ENCODE data around the gene MINDY4B.
"Not testable (repeated sequence)": the region's sequence is repeated elsewhere in the genome, so short reads cannot be mapped to it uniquely, and the experiment has no call there.

Gene MINDY4B

GRCh38 chr3:150875548-150875947, 29.7 kb downstream of the MINDY4B start:
- H3K4me1 ChIP-seq (ENCODE audit: insufficient read depth, low read length), result no peaks in the 10 kb centered on the region
- no peak overlapping the region for H3K9ac ChIP-seq (ENCODE audit: low read depth, low read length)
- no peak overlapping the region for H3K4me3 ChIP-seq (ENCODE audit: low read length)
- H3K27me3 ChIP-seq (ENCODE audit: insufficient read depth, low read length), result no peaks in the 10 kb centered on the region
- H3K9me3 ChIP-seq (ENCODE audit: insufficient read depth, low read depth, low read length), result no peaks in the 10 kb centered on the region
- WGBS, result 87% methylated on average over 2 of the region's 2 CpGs
- no peak overlapping the region for H3K27ac ChIP-seq (ENCODE audit: low read depth, low read length)
- H3K36me3 ChIP-seq (ENCODE audit: insufficient read depth, low read length), result no peaks in the 10 kb centered on the region

DNA sequence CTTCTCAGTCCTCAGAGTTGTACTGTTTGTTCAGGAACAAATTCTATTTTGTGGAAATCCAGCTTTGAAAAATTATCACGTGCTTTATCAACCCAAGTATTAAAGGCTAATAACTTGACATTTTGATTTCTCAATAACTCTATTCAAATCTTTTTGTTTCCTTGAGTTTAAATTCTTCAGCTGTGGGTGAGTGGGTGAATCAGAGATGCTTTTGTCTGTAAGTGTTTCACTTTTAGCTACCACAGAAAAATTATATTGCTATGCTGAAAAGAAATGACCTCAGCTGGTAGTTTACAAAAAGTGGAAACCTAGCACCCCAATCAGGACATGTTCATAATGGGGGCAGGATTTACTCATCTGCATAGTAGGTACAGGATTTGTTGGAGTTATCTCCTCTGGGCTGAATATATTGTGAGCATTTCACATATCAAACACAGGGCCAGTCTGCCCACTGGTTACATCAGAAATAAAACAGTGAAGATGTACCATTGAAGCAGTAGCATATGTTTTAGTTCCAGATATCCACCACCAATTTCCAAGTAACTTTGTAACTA, 30.5 kb downstream of the MINDY4B start:
- 89% methylated on average over 1 of the region's 1 CpG for whole genome bisulfite sequencing
- H3K27ac ChIP-seq (ENCODE audit: low read depth, low read length), result no peak overlapping the region
- no peaks in the 10 kb centered on the region for H3K27me3 ChIP-seq (ENCODE audit: insufficient read depth, low read length)
- no peak overlapping the region for H3K9ac ChIP-seq (ENCODE audit: low read depth, low read length)
- H3K4me1 ChIP-seq (ENCODE audit: insufficient read depth, low read length), result no peaks in the 10 kb centered on the region
- no peak overlapping the region for H3K4me3 ChIP-seq (ENCODE audit: low read length)
- H3K36me3 ChIP-seq (ENCODE audit: insufficient read depth, low read length), result no peaks in the 10 kb centered on the region
- no peaks in the 10 kb centered on the region for H3K9me3 ChIP-seq (ENCODE audit: insufficient read depth, low read depth, low read length)

- H3K4me1 ChIP-seq (ENCODE audit: insufficient read depth, low read length), result no peaks in the 10 kb centered on the region
- H3K4me3 ChIP-seq (ENCODE audit: low read length), result no peak overlapping the region
- no peaks in the 10 kb centered on the region for H3K9me3 ChIP-seq (ENCODE audit: insufficient read depth, low read depth, low read length)
- no peak overlapping the region for H3K27ac ChIP-seq (ENCODE audit: low read depth, low read length)
- no peak overlapping the region for H3K9ac ChIP-seq (ENCODE audit: low read depth, low read length)
- no peaks in the 10 kb centered on the region for H3K27me3 ChIP-seq (ENCODE audit: insufficient read depth, low read length)
- WGBS, result 93% methylated on average over 4 of the region's 4 CpGs
- no peaks in the 10 kb centered on the region for H3K36me3 ChIP-seq (ENCODE audit: insufficient read depth, low read length)
Observed at GRCh38 chr3:150871192-150871591, 34.0 kb downstream of the MINDY4B start.

- no peaks in the 10 kb centered on the region for H3K36me3 ChIP-seq (ENCODE audit: insufficient read depth, low read length)
- 89% methylated on average over 3 of the region's 3 CpGs for WGBS
- no peak overlapping the region for H3K4me3 ChIP-seq (ENCODE audit: low read length)
- no peaks in the 10 kb centered on the region for H3K4me1 ChIP-seq (ENCODE audit: insufficient read depth, low read length)
- H3K9ac ChIP-seq (ENCODE audit: low read depth, low read length), result no peak overlapping the region
- no peaks in the 10 kb centered on the region for H3K9me3 ChIP-seq (ENCODE audit: insufficient read depth, low read depth, low read length)
- no peaks in the 10 kb centered on the region for H3K27me3 ChIP-seq (ENCODE audit: insufficient read depth, low read length)
- no peak overlapping the region for H3K27ac ChIP-seq (ENCODE audit: low read depth, low read length)
Observed at GRCh38 chr3:150870406-150870805, 34.8 kb downstream of the MINDY4B start.

GRCh38 chr3:150868282-150868681, 37.0 kb downstream of the MINDY4B start:
- H3K9ac ChIP-seq (ENCODE audit: low read depth, low read length), result no peak overlapping the region
- 92% methylated on average over 2 of the region's 3 CpGs for WGBS
- H3K4me3 ChIP-seq (ENCODE audit: low read length), result no peak overlapping the region
- no peaks in the 10 kb centered on the region for H3K4me1 ChIP-seq (ENCODE audit: insufficient read depth, low read length)
- no peaks in the 10 kb centered on the region for H3K9me3 ChIP-seq (ENCODE audit: insufficient read depth, low read depth, low read length)
- no peaks in the 10 kb centered on the region for H3K36me3 ChIP-seq (ENCODE audit: insufficient read depth, low read length)
- no peaks in the 10 kb centered on the region for H3K27me3 ChIP-seq (ENCODE audit: insufficient read depth, low read length)
- H3K27ac ChIP-seq (ENCODE audit: low read depth, low read length), result no peak overlapping the region

DNA sequence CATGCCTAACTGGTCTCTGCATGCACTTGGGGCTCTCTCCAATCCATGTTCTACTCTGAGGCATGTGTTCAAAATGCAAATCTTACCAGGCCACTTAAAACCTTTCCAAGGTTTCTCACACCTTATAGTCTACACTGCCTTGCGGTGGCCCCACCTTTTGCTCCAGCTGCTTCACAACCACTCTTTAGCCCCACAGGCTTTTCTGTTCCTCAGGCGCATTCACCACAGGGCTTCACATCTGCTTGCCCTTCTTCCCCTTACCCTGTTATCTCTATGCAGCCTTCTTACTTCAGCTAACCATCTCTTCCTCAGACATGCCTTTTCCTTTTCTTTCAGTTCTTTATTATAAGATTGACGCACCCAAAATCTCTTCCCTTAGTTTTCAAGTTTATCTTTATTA, 37.8 kb downstream of the MINDY4B start:
- Histone ChIP-seq H3K27ac (ENCODE audit: low read depth, low read length) (no peak overlapping the region), H3K4me1 (ENCODE audit: insufficient read depth, low read length) (no peaks in the 10 kb centered on the region), H3K36me3 (ENCODE audit: insufficient read depth, low read length) (no peaks in the 10 kb centered on the region), H3K27me3 (ENCODE audit: insufficient read depth, low read length) (no peaks in the 10 kb centered on the region), H3K4me3 (ENCODE audit: low read length) (no peak overlapping the region), H3K9me3 (ENCODE audit: insufficient read depth, low read depth, low read length) (no peaks in the 10 kb centered on the region), H3K9ac (ENCODE audit: low read depth, low read length) (no peak overlapping the region)
- 97% methylated on average over 3 of the region's 3 CpGs for WGBS

- not testable (repeated sequence) for H3K36me3 ChIP-seq (ENCODE audit: insufficient read depth, low read length); H3K9me3 ChIP-seq (ENCODE audit: insufficient read depth, low read depth, low read length); H3K4me3 ChIP-seq (ENCODE audit: low read length); H3K27me3 ChIP-seq (ENCODE audit: insufficient read depth, low read length); H3K4me1 ChIP-seq (ENCODE audit: insufficient read depth, low read length); H3K9ac ChIP-seq (ENCODE audit: low read depth, low read length); H3K27ac ChIP-seq (ENCODE audit: low read depth, low read length)
- WGBS, result 91% methylated on average over 5 of the region's 5 CpGs
Observed at GRCh38 chr3:150863921-150864320, 41.3 kb downstream of the MINDY4B start.

DNA sequence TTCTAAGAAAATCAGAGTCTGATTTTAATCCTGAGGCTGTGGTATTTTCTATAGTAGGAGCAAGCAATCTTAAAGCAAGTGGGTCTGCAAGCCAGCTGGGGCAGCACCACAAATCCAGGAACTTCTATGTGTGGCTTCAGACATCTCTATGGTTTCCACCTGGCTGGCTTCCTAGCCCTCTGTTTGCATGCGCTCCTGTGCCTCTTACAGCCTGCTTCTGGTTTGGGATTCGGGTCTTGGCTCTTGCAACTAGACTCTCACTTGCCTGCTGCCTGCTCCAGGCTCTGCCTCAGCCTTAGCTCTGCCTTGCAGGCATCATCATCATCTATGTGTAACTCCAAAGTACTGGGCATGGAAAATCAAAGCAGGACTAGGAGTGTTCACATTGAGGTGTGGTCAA, 43.4 kb downstream of the MINDY4B start:
- Histone ChIP-seq H3K9ac (ENCODE audit: low read depth, low read length) (no peak overlapping the region), H3K9me3 (ENCODE audit: insufficient read depth, low read depth, low read length) (no peaks in the 10 kb centered on the region), H3K27ac (ENCODE audit: low read depth, low read length) (no peak overlapping the region), H3K36me3 (ENCODE audit: insufficient read depth, low read length) (no peaks in the 10 kb centered on the region), H3K4me1 (ENCODE audit: insufficient read depth, low read length) (no peaks in the 10 kb centered on the region), H3K27me3 (ENCODE audit: insufficient read depth, low read length) (no peaks in the 10 kb centered on the region), H3K4me3 (ENCODE audit: low read length) (no peak overlapping the region)
- 89% methylated on average over 2 of the region's 2 CpGs for WGBS

- H3K4me3 ChIP-seq (ENCODE audit: low read length); H3K27me3 ChIP-seq (ENCODE audit: insufficient read depth, low read length); H3K36me3 ChIP-seq (ENCODE audit: insufficient read depth, low read length); H3K27ac ChIP-seq (ENCODE audit: low read depth, low read length); H3K9ac ChIP-seq (ENCODE audit: low read depth, low read length); H3K4me1 ChIP-seq (ENCODE audit: insufficient read depth, low read length); H3K9me3 ChIP-seq (ENCODE audit: insufficient read depth, low read depth, low read length): not testable (repeated sequence)
- WGBS, result 97% methylated on average over 8 of the region's 8 CpGs
Observed at GRCh38 chr3:150857936-150858335, 47.3 kb downstream of the MINDY4B start.

DNA sequence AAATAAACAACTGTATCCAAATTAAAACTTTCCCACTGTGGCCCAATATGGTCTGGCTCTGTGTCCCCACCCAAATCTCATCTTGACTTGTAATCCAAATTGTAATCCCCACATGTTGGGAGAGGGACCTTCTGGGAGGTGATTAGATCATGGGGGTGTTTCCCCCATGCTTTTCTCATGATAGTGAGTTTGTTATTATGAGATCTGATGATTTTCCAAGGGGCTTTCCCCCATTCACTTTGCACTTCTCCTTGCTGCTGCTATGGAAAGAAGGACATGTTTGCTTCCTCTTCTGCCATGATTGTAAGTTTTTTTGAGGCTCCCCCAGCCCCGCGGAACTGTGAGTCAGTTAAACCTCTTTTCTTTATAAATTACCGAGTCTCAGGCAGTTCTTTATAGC, 55.0 kb downstream of the MINDY4B start:
- Histone ChIP-seq H3K9me3 (ENCODE audit: insufficient read depth, low read depth, low read length) (peaks cover 4% of the 10 kb centered on the region), H3K9ac (ENCODE audit: low read depth, low read length) (no peak overlapping the region), H3K36me3 (ENCODE audit: insufficient read depth, low read length) (no peaks in the 10 kb centered on the region), H3K27ac (ENCODE audit: low read depth, low read length) (no peak overlapping the region), H3K4me1 (ENCODE audit: insufficient read depth, low read length) (peaks cover 14% of the 10 kb centered on the region), H3K4me3 (ENCODE audit: low read length) (no peak overlapping the region), H3K27me3 (ENCODE audit: insufficient read depth, low read length) (no peaks in the 10 kb centered on the region)
- 89% methylated on average over 3 of the region's 3 CpGs for WGBS

DNA sequence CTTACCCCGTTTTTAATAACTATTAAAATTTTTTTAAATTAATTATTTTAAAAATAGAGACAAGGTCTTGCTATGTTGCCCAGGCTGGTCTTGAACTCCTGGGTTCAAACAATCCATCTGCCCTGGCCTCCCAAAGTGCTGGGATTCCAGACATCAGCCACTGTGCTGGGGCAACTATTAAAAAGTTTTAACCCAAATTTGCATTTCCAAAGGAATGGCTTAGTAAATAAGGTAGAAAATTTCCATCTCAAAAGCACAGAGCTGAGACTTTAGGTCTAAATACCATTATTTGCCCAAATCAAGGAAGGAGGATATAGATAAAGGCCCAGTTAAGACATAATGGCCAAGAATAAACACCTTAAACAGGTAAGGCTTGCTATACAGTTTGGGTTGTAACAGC, 56.4 kb downstream of the MINDY4B start:
- Histone ChIP-seq H3K27me3 (ENCODE audit: insufficient read depth, low read length) (no peaks in the 10 kb centered on the region), H3K9ac (ENCODE audit: low read depth, low read length) (no peak overlapping the region), H3K36me3 (ENCODE audit: insufficient read depth, low read length) (no peaks in the 10 kb centered on the region), H3K9me3 (ENCODE audit: insufficient read depth, low read depth, low read length) (peaks cover 4% of the 10 kb centered on the region), H3K4me3 (ENCODE audit: low read length) (no peak overlapping the region), H3K4me1 (ENCODE audit: insufficient read depth, low read length) (peaks cover 23% of the 10 kb centered on the region), H3K27ac (ENCODE audit: low read depth, low read length) (no peak overlapping the region)
- WGBS, result no CpG with 5 or more reads among the region's 1 CpG

GRCh38 chr3:150847433-150847832, 57.8 kb downstream of the MINDY4B start:
- WGBS, result 89% methylated on average over 1 of the region's 1 CpG
- no peak overlapping the region for H3K9ac ChIP-seq (ENCODE audit: low read depth, low read length)
- H3K27me3 ChIP-seq (ENCODE audit: insufficient read depth, low read length), result peaks cover under 1% of the 10 kb centered on the region; the same call in 1 of the 2 replicates
- H3K27ac ChIP-seq (ENCODE audit: low read depth, low read length), result no peak overlapping the region
- H3K9me3 ChIP-seq (ENCODE audit: insufficient read depth, low read depth, low read length), result no peaks in the 10 kb centered on the region; the same call in 1 of the 2 replicates
- no peaks in the 10 kb centered on the region for H3K36me3 ChIP-seq (ENCODE audit: insufficient read depth, low read length)
- H3K4me1 ChIP-seq (ENCODE audit: insufficient read depth, low read length), result peaks cover 32% of the 10 kb centered on the region
- H3K4me3 ChIP-seq (ENCODE audit: low read length), result no peak overlapping the region

All from HUES64 (cell line).